HG03139 (cell line): Measurements from ENCODE around the gene MGAT5.

Source experiments
- ATAC-seq: cut with Tn5 transposase; IDR thresholded peaks from one replicate; pipeline ENCODE4 v1.9.1; 2021; ENCODE audit not compliant: unreplicated experiment

The MGAT5 gene

GRCh38 chr2:134443814-134444480, 190.1 kb downstream of the MGAT5 start:
- no peak for ATAC-seq

GRCh38 chr2:134445116-134445515, 191.2 kb downstream of the MGAT5 start:
- ATAC-seq = no peak

GRCh38 chr2:134445985-134446382, 192.1 kb downstream of the MGAT5 start:
- no peak for ATAC-seq

GRCh38 chr2:134446383-134447017, 192.6 kb downstream of the MGAT5 start:
- ATAC-seq = no peak

GRCh38 chr2:134447669-134448068, 193.8 kb downstream of the MGAT5 start:
- no peak for ATAC-seq

- no peak for ATAC-seq
Measured at GRCh38 chr2:134448650-134449049, 194.8 kb downstream of the MGAT5 start.

- ATAC-seq = no peak
Measured at GRCh38 chr2:134449157-134449556, 195.3 kb downstream of the MGAT5 start.

- no peak for ATAC-seq
Measured at GRCh38 chr2:134449751-134450513, 196.1 kb downstream of the MGAT5 start.

- no peak for ATAC-seq
Measured at GRCh38 chr2:134451347-134451630, 197.4 kb downstream of the MGAT5 start.

- no peak for ATAC-seq
Measured at GRCh38 chr2:134452042-134452733, 198.3 kb downstream of the MGAT5 start.

GRCh38 chr2:134453476-134453875, 199.6 kb downstream of the MGAT5 start:
- ATAC-seq = no peak

GRCh38 chr2:134453973-134454372, 200.1 kb downstream of the MGAT5 start:
- ATAC-seq = no peak

GRCh38 chr2:134454426-134454825, 200.6 kb downstream of the MGAT5 start:
- ATAC-seq = no peak

- ATAC-seq = no peak
Measured at GRCh38 chr2:134454931-134455330, 201.1 kb downstream of the MGAT5 start.

GRCh38 chr2:134455426-134455825, 201.6 kb downstream of the MGAT5 start:
- ATAC-seq = no peak

GRCh38 chr2:134457353-134457752, 203.5 kb downstream of the MGAT5 start:
- ATAC-seq = no peak

- no peak for ATAC-seq
Measured at GRCh38 chr2:134457765-134458472, 204.0 kb downstream of the MGAT5 start.

- ATAC-seq = no peak
Measured at GRCh38 chr2:134458473-134458853, 204.6 kb downstream of the MGAT5 start.

GRCh38 chr2:134458950-134459349, 205.1 kb downstream of the MGAT5 start:
- no peak for ATAC-seq

GRCh38 chr2:134459706-134460406, 206.0 kb downstream of the MGAT5 start:
- ATAC-seq = no peak
